ENCODE data around the gene EEFSEC. TPM values are rescaled to one million over a fixed set of nuclear protein-coding genes. Genes with fewer than 3 reads are reported as not detected.

EEFSEC gene
- total RNA-seq, 3 donors from 2014 or later: 13.9 to 28.2 (median 19.8) TPM

GRCh38 chr3:128193168-128193567 lies 39.9 kb downstream of the EEFSEC start:
- H3K27me3 ChIP-seq: no peaks in the 10 kb centered on the region
- TF ChIP-seq POLR2A (IDR thresholded peaks at IDR 0.05): no peak
- no peaks in the 10 kb centered on the region for H3K36me3 ChIP-seq
- intact Hi-C loops (cut with DNase I; ENCODE audit: low total_unique reads): no loop called here
- no peaks in the 10 kb centered on the region for H3K9me3 ChIP-seq
- no peaks in the 10 kb centered on the region for H3K4me1 ChIP-seq
- no peak for DNase-seq (ENCODE audit: low spot score in 2 of 2)
- no peak overlapping the region for H3K27ac ChIP-seq
- H3K4me3 ChIP-seq: no peak overlapping the region

GRCh38 chr3:128194843-128195242 lies 41.6 kb downstream of the EEFSEC start:
- intact Hi-C loops (cut with DNase I; ENCODE audit: low total_unique reads): no loop called here
- TF ChIP-seq POLR2AphosphoS5 (IDR thresholded peaks at IDR 0.05) (no peak), POLR2A (IDR thresholded peaks at IDR 0.05) (no peak), CTCF (IDR thresholded peaks at IDR 0.05) (no peak)
- Histone ChIP-seq H3K9me3 (no peaks in the 10 kb centered on the region), H3K4me1 (no peaks in the 10 kb centered on the region), H3K27me3 (no peaks in the 10 kb centered on the region), H3K36me3 (no peaks in the 10 kb centered on the region), H3K4me3 (no peak overlapping the region), H3K27ac (no peak overlapping the region)
- DNase-seq (ENCODE audit: low spot score in 2 of 2): no peak

GRCh38 chr3:128195369-128195768 lies 42.1 kb downstream of the EEFSEC start:
- H3K4me3 ChIP-seq: no peak overlapping the region
- H3K27me3 ChIP-seq: no peaks in the 10 kb centered on the region
- DNase-seq (ENCODE audit: low spot score in 2 of 2): no peak
- H3K9me3 ChIP-seq: no peaks in the 10 kb centered on the region
- no peaks in the 10 kb centered on the region for H3K4me1 ChIP-seq
- intact Hi-C loops (cut with DNase I; ENCODE audit: low total_unique reads): no loop called here
- no peak for TF ChIP-seq CTCF (IDR thresholded peaks at IDR 0.05)
- no peak for TF ChIP-seq POLR2A (IDR thresholded peaks at IDR 0.05)
- no peak for TF ChIP-seq POLR2AphosphoS5 (IDR thresholded peaks at IDR 0.05)
- no peaks in the 10 kb centered on the region for H3K36me3 ChIP-seq
- H3K27ac ChIP-seq: no peak overlapping the region

- H3K36me3 ChIP-seq: no peaks in the 10 kb centered on the region
- TF ChIP-seq POLR2A (IDR thresholded peaks at IDR 0.05) (no peak), CTCF (IDR thresholded peaks at IDR 0.05) (no peak), POLR2AphosphoS5 (IDR thresholded peaks at IDR 0.05) (no peak)
- no peak for DNase-seq (ENCODE audit: low spot score in 2 of 2)
- H3K4me3 ChIP-seq: no peak overlapping the region
- H3K27ac ChIP-seq: no peak overlapping the region
- no peaks in the 10 kb centered on the region for H3K4me1 ChIP-seq
- intact Hi-C loops (cut with DNase I; ENCODE audit: low total_unique reads): no loop called here
- no peaks in the 10 kb centered on the region for H3K9me3 ChIP-seq
- no peaks in the 10 kb centered on the region for H3K27me3 ChIP-seq
Measured at GRCh38 chr3:128195802-128196201, 42.5 kb downstream of the EEFSEC start.

- TF ChIP-seq CTCF (IDR thresholded peaks at IDR 0.05): no peak
- no peak for TF ChIP-seq POLR2A (IDR thresholded peaks at IDR 0.05)
- no peak for TF ChIP-seq POLR2AphosphoS5 (IDR thresholded peaks at IDR 0.05)
- H3K27ac ChIP-seq: no peak overlapping the region
- no peak overlapping the region for H3K4me3 ChIP-seq
- H3K36me3 ChIP-seq: no peaks in the 10 kb centered on the region
- H3K9me3 ChIP-seq: no peaks in the 10 kb centered on the region
- intact Hi-C loops (cut with DNase I; ENCODE audit: low total_unique reads): no loop called here
- DNase-seq (ENCODE audit: low spot score in 2 of 2): no peak
- H3K27me3 ChIP-seq: no peaks in the 10 kb centered on the region
- H3K4me1 ChIP-seq: no peaks in the 10 kb centered on the region
Measured at GRCh38 chr3:128196647-128197046, 43.4 kb downstream of the EEFSEC start.

GRCh38 chr3:128197855-128198254 lies 44.6 kb downstream of the EEFSEC start:
- Histone ChIP-seq H3K27me3 (no peaks in the 10 kb centered on the region), H3K9me3 (no peaks in the 10 kb centered on the region), H3K4me3 (no peak overlapping the region), H3K4me1 (no peaks in the 10 kb centered on the region), H3K27ac (no peak overlapping the region), H3K36me3 (no peaks in the 10 kb centered on the region)
- DNase-seq (ENCODE audit: low spot score in 2 of 2): no peak
- TF ChIP-seq POLR2A (IDR thresholded peaks at IDR 0.05) (no peak), CTCF (IDR thresholded peaks at IDR 0.05) (no peak), POLR2AphosphoS5 (IDR thresholded peaks at IDR 0.05) (no peak)
- intact Hi-C loops (cut with DNase I; ENCODE audit: low total_unique reads): no loop called here

Measured in breast epithelium (tissue), 4 donors.